SW 1271 (cell line): ENCODE results near the gene DLG5.

Source experiments
- DNase-seq, 2 experiments: peaks; one replicate each; lab custom pipeline; 2025; lab: John Stamatoyannopoulos, UW

Gene DLG5

DNA sequence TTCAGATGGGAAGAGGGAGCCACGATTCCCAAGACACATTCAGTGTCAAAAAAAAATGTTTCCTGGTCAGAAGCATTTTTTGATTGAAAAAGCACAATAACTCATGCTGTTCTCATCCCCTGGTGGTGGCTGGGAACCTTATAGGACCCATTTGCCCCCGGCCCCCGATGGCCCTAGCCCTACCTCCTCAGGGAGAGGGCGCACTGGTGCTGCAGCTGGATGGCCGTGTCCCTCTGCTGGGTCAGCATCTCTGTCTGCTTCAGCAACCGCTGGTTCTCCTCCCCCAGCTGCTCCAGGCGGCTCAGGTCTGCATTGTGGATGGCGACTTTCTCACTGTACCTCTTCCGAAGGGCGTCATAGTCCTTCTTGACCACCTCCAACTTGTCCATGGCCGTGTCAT lies 83.3 kb downstream of the DLG5 start:
- DNase-seq = no peak

DNA sequence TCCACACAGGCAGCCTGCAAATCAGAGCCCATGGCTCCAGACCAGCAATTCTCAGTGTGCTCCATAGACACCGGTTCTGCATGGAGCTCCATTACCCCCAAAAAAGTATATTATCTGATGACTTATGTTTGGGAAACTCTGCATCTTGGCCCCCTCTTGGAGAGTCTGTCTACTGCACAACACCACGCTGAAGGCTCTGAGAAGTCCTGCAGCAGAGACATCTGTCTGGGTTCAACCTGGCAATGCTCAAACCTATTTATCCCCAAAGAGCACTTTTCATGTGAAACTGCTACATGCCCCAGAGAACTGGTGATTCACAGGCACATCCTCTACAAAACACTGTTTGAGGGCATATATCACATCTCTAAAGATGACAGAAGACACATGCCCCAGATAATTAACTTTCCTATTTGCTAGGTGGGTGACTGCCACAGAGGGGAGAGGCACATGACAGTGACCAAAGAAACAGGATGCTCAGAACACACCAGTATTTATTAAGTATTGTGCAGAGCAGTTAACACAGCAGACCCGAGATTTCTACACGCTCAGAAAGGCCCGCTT lies 83.8 kb downstream of the DLG5 start:
- DNase-seq = no peak

DNA sequence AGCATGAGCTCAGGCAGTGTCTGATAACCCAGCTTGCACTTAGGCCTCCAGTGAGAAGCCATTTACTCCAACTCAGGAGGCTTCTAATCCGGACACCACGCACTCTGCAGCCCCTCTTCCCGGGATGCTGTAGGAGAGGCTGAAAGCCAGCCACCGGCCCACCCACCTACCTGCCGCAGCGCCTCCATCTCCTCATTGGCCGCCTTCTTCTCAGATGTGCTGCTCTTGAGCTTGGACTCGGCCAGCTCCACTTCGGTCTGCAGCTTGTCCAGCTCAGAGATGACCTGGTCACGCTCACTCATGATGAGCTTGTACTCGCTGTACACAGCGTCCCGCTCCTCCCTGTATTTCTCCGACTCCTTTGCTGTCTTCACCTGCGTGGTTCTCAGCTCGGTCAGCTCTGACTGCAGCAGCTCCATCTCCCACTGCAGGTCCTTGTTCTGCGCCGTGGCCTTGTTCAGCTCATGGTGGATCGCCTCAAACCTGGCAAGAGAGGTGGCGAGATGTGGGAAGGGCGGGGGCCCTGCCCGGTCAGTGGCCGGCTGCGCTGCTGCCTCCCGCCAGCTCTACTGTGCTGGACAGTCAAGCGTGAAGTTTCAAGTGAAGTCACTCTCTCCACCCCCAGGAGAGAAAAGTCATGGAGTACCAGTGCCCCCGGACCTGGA lies 84.7 kb downstream of the DLG5 start:
- DNase-seq = no peak

DNA sequence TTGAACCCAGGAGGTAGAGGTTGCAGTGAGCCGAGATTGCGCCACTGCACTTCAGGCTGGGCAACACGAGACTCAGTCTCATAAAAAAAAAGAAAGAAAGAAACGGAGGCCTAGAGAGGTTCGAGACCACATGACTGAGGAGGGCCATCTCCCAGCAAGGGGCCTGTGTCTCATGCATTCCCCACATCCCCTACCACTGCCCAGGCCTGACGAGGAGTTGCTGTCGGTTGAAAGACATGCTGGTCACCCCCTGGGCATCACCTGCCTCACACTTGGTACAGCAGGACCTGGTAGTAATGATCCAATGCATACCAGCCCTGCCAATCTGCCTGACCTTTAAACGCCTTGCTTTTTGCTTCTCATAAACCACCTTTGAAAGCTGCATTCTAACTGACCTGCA lies 85.9 kb downstream of the DLG5 start:
- no peak for DNase-seq

DNA sequence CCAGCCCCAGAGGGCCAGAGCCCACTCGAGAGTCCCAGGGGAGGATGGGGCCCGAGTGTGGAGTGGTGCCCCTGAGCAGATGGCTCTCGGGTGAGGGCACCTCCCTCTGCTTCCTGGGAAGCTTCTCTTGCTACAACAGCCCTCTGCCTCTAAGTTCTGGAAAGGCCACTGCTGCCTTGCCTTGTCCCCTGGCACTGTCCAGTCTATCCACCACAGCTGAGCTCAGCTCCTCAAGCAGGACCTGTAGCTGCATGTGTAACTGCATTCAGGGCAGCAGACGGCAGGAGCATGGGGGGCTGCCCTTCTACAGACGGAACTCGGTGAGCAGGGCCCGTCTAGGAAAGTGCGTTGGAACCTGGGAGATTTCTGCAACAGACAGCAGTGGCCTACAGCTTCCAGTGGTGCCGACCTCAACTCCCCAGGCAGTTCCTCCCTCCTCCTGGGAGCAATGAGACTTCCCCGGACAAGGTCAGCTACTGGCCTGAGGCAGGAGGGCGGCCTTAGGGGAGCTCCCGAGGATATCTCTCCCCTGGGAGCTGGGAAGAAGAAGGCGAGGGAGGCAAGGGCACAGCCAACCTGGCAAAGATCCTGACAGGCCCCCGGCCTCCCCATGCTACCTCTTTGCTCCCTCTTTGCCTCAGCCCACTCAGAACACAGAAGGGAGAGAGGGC lies 88.5 kb downstream of the DLG5 start:
- DNase-seq = no peak

DNA sequence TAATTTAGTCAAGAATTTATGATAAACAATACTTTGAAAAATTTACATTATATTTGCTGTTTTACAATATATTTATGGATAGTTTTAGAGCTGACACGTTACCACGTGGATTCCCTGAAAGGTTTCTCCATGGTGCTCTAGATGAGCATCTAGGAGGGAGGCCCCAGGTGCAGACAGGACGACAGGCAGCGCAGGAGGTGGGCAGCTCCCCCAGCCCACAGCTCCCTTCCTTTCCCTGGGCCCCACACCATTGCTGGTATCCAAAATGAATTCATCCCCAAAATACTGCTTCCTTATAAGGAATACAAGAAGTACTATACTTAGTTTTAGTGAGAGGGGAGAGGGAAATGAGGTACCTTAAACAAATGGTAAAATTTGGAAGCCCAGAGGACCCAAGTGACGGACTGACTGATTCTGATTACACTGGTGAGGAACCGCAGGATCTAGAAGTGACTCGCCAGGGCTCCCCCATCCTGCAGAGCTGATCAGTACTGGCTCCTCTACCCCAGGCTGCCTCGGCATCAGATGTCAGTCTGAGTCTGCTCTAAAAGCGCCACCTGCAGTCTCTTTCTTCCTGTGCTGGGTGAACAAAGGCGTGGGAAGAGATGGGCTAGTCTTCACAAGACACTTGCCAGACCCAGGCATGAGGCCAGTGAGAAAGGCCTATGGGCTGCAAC lies 89.2 kb downstream of the DLG5 start:
- DNase-seq = peak in 1 of 2 experiments; percentile 6

DNA sequence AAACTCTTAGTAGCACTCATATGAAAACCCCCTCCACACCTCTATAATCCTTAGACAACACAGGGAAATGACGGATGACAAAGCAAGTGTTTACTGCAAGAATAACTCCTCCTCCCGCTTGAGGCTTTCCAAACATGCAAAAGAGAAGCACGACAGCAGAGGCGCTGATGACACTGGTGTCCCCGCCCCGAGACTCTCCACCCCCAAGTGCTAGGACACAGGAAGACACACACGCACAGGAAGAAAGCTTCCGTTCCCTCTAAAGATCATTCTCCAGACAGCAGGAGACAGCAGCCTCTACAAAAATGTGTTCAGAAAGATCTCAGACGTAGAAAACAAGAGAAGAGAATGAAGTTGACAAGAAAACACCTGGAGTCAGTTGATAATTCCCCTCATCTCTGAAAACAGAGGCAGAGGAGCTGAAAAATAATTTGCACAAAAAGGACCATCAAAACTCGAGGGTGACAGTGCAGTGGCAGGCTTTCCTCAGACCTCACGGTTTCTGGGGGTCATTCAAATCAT lies 90.2 kb downstream of the DLG5 start:
- DNase-seq = no peak

DNA sequence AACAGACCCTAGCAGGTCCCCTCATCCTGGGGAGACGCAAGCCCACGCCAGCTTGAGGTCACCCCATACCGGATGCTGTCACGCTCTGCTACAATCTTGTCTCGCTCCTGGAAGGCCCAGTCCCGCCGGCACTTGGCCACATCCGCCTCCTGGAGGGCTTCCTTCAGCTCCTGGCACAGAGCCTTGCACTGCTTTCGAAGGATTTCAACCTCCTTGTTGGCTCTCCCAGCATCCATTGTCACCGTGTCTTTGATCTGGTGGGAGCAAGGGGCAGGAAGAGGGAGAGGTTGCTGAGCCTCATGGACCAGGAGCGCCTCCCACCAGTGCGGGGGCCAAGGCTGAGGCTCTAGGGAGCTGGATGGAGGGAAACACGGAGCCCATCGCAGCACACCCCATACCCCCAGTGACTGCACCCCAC lies 90.9 kb downstream of the DLG5 start:
- DNase-seq = no peak

DNA sequence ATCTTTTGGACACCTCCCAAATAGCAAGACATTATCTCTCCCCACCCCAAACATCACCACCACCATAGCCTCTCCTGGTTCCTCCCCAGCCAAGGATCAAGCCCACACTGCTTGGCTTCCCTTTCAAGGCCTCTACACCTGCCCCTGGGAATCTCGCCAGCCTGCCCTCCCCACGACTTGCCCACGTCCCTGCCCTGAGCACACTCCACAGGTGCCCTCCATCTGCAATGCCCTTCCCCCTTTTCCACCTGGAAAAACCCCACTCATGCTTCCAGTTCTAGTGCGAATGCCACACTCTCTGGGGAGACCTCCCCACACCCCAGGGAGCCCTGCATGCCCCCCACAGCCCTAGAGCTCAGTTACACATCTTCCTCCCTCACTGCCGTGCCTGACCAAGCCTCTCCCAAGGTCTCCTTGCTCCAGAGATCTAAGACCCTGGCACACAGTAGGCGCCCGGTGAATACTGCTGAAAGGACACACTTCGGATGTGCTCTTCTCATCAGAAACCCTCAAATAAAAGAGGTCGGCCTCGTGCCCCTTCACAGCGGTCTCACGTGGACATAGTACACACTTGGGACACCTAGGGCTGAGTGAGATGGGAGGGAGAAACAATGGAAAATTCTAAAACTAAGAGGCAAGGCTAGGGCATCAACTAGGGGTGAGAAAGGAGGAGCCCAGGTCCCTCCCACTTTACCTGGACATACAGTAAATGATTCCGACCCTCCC lies 91.4 kb downstream of the DLG5 start:
- DNase-seq = no peak

DNA sequence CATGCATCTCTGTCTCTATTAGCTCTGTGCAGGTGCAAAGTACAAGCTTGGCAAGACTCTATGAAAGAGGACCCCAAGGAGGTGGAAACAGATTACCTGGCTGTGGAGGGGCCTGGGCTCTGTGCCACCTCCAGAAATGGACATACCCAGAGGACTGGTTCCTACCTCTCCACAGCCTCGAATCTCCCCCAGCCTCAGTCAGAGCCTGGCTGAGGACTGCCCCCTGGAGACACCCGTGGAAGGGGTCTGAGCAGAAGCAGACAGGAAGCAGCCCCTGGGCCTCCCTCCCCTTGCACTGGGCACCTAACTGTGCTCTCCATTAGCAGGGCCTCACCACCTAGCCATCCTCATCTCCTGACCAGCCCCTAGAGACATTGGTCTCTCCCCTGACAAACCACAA lies 92.0 kb downstream of the DLG5 start:
- no peak for DNase-seq

DNA sequence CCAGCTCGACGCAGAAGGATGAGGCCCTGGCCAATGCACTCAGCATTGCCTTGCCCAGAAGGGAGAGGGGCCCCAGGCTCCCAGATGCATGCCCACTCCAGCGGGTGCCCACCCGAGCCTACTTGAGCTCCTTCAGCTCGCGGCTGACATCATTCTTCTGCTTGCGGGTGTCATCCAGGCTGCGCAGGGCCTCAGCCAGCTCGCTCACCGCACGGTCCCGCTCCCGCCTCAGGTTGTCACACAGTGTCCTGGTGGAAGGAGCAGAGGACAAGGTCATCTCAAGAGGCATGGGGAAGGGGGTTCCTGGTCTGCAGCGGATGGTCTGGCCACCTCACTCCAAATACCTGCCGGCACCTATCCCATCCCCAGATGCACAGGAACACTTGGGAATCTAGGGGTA lies 92.8 kb downstream of the DLG5 start:
- no peak for DNase-seq

DNA sequence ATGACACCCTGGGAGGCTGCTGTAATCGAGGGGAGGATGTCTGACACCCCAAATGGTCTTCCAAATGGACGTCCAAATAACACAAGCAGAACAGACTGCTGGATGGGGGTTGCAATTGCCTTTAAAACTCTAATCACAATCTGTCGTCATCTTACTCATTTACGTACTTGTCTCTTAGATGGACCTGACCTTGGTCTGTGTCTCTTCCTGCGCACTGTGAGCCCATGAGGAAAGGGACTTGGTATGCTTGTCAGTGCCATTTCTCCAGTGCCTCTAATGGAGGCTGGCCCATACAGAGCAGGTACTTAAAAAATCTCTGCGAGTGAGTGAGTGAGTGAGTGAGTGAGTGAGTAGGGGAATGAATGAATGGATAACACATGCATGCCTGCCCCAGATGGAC lies 93.3 kb downstream of the DLG5 start:
- no peak for DNase-seq

DNA sequence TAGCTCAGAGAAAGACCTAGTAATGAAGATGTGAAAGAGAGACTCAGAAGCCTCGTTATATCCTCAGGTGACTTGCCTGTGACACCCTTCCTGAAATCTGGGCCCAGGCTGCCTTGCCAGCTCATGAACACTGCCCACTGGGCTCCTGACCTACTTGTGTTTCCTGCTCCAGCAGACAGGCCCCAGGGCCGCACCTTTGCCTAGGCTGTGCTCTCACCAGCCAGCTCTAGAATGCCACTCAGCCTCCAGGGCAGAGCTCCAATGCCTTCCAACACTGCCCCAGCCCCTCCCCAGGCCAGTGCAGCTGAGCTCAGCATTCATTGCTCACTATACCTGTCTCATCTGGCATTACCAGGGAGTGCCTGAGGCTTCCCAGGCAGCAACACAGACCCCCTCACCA lies 94.3 kb downstream of the DLG5 start:
- no peak for DNase-seq

DNA sequence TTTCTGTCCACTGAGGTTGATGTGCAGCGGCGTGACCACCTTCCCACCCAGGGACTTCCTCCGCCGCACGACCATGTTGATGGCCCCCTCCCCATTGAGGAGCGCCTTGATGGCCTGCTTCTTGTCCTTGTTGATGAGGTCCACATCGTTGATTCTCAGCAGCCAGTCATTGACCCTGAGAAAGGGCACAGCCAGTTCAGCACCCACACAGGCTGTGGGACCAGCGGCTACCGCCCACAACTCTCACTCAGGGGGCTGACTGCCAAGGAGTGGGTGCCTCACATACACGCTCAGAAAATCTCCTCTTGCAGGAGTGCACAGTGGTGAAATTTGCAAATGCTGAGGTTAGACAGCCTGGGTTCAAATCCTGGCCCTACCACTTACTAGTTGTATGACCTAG lies 97.2 kb downstream of the DLG5 start:
- no peak for DNase-seq

DNA sequence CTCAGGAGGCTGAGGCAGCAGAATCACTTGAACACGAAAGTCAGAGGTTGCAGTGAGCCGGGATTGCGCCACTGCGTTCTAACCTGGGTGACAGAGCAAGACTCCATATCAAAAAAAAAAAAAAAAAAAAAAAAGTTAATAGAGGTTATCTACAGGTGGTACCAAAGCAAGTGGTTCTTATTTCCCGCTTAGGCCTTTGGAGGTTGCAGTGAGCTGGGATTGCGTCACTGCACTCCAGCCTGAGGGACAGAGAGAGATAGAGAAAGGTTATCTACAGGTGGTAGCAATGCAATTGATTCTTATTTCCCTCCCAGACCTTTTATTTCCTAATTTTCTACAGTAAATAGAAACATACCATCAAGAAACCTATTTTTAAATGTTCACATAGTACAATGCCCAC lies 98.2 kb downstream of the DLG5 start:
- DNase-seq = no peak

DNA sequence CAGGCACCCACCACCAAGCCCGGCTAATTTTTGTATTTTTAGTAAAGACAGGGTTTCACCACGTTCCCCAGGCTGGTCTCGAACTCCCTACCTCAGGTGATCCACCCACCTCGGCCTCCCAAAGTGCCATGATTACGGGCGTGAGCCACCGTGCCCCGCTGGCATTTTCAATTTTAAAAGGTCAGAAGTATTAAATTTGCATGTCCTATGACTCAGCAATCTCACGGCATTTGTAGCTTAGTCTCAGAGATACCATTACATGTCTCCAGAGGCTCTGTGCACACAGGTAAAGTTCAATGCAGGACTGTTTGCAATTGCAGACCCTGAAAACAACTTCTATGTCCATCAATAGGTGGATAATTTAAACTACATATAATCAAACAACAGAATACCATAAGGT lies 99.2 kb downstream of the DLG5 start:
- no peak for DNase-seq

DNA sequence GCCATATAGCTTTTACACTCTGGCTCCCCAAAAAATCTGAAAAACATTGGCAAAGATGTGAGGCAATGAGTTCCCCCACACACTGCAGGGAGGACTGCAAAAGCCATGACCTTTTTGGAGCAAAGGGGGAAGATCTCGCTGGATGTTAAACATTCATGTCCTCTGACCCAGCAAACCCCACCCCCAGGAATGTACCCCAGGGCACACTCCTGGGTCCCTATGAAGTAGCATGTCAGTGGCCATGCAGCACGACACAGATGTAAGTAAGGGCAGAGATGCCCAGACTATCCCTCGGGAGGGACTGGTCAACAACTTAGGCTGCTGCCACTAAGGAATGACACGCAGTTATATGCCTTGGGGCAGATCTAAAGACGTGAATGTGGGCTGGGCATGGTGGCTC lies 100.6 kb downstream of the DLG5 start:
- no peak for DNase-seq

DNA sequence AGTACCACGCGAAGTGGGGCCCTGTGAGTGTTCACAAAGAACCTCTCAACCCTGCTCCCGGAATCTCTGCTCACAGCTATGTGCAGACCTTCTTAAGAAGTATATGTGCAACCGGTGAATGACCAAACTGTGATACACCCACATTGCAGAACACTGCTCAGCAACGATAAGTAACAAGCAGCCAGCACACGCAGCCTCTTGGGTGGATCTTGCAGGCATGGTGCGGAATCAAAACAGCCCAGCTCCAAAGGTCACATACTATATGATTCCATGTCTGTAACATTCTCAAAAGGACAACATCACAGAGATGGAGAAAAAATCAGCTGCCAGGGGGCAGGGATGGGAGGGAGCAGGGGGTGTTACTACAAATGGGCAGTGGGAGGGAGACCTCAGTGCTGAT lies 101.6 kb downstream of the DLG5 start:
- no peak for DNase-seq

DNA sequence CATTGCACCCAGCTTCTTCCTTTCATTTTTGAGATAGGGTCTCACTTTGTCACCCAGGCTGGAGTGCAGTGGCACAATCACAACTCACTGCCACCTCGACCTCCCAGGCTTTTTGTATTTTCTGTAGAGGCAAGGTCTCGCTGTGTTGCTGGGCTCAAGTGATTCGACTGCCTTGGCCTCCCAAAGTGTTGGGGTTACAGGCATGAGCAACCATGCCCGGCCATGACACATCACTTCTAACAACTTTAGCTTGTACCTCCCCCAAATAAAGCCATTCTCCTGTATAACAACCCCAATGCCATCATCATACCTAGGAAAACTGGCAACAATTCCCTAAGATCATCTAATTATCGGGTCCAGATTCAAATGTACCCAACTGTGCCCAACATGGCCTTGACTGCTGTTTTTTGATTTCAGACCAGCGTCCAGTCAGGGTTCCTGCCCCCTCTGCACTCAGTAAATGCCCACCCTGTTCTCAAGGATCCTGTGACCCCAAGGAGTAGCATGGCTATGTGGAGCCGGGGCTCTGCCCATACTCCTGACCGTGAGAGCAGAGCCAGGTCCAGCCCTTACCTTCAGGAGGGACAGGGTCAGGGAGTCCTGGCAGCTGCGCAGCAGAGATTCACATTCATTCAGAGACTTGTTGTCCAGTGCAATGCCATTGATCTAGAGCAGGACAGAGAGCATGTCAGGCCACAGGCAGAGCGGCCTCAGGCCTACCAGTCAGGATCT lies 102.6 kb downstream of the DLG5 start:
- DNase-seq = no peak

DNA sequence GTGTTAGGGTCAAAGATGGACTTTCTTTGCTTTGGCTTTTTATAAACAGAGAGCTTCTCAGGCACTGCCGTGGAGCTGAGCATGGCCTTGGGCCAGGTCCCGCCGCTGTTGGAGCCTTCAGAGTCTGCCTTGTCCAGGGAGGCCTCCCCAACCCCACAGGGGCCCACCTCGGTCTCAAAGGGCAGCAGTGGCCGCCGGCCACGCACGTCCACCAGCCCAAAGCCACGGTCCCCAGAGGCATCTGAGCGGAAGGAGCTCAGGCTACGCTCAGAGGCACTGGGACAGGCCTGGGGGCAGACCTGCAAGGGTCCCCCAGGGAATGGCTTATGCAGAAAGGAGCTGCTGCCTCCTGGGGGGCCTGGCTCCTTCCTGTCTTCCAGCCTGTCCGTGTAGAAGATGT lies 105.0 kb downstream of the DLG5 start:
- DNase-seq = no peak

DNA sequence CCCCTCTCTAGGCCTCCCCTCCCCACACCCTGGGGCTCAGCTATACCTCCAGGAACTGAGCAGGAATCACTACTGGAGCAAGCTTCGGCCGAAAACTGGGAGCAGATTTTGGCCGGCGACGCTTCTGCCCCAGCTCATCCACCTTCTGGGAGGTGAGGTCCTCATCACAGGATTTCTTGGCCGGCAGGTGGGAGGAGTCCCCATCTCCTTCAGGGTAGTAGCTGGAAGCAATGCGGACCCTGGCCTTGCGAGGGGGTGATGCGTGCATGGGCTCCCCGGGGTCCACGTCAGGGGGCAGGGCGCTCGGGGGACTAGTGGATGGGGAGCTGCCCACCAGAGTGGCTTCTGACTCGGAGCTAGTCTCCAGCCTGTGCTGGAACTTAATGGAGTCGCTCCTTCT lies 105.5 kb downstream of the DLG5 start:
- DNase-seq = no peak

DNA sequence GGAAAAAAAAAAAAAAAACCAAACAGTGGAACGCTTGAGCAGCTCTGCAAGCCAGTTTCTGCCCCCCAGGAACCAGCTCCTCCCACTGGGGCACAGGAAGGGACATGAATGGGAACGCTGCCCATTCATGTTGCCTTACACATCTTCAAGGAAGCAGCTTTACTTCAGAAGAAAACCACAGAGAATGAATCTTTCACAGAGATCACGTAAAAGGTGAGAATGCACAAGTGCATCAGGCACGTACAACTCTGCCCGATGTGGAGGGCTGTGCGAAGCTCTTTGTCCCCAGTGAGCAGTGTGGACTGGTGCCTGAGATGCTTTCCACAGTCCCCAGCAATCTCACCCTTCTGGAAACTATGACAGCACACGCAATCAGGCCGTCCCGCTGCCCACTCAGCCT lies 106.2 kb downstream of the DLG5 start:
- DNase-seq = no peak
